Measurements from ENCODE around the gene EDIL3. TPM values are rescaled to one million over a fixed set of nuclear protein-coding genes. Genes with fewer than 3 reads are reported as not detected.

Gene EDIL3
- total and polyA plus RNA-seq, 2 of the 13 experiments (the other 11 are each of a cell fraction or from before 2014, with no cell fraction given), result 0.01 TPM; not detected in 1

DNA sequence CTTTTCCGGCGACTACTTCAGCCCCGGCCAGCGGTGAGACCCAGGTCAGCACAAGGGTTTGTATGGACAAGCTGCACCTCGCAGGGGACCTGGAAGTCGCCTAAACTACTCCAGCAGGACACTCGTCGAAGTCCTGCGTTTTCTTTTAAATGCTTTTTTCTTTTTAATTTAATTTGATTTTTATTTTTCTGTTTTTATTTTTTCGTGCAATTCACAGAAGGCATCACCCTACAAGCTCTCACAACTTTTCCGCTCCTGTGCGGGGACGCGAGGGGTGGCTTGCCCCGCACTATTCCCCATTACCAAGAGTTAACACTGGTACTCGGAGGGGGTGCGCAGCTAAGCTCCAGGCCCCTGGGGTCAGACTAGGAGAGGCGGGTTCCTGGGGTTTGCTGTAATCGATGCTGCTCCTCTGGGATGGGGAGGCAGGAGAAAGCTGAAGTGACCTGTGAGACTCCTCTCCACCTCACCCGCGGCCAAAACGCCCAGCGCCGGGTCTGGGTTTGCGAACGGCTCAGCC lies 1.3 kb downstream of the EDIL3 start (continued):
- TF ChIP-seq FOXJ3 (CRISPR knock-in tag; IDR thresholded peaks at IDR 0.05; ENCODE audit: borderline replicate concordance) (no peak), ZNF260 (CRISPR knock-in tag; IDR thresholded peaks at IDR 0.05; ENCODE audit: borderline replicate concordance, low read depth) (no peak), THAP11 (CRISPR knock-in tag; IDR thresholded peaks at IDR 0.05) (no peak)

DNA sequence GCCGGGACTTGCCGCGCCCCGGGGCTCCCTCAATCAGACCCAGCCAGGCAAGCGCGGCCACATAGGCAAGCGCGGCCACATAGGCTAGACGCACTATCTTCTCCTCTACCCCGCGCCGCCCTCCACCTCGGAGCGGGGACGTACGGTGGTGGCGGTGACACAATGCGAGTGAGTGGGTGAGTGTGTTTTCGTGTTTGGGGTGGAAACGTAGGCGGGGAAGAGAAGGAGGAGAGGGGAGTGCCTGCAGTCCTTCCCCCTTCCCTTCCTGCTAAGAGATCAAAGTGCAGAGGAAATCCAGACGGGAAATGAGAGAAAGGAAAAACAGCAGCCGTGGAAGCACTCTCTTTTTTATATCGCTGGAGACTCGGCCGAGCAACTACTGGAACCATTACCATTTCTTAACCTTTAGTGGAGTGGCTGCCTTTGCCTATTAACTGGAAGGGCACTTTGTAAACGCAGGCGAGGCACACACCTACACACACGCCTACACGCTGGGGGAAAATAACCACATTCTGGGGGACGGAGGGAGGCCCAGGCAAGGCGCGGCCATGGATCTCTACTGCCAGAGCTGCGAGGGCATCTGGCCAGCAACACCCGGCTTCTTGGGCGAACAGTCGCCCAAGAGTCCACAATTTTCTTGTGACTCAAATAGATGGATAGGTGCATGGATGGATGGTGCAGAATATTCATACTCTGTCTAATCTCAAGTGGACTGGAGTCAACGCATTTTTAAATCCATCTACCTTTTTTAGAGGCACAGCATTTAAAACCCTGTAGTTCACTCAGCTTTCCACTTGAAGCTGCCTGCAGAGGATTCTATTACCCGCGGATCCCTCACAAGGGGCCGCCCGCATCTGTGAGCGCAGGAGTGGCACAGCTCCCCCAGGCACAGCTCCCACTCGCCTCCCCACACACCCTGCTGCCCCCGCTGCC lies 2.1 kb downstream of the EDIL3 start:
- no peaks in the 10 kb centered on the region for H3K9me3 ChIP-seq (ENCODE audit: low read length)
- no peak overlapping the region for H3K27ac ChIP-seq (ENCODE audit: extremely low read length, insufficient read depth, low read length)
- FAIRE-seq (no peak), DNase-seq (ENCODE audit: low spot score) (no peak), ATAC-seq (peak; percentile 89)
- ChIA-PET CTCF (ENCODE audit: low intra/inter-chr PET ratio, low total read pairs) (no interaction called here), POLR2A (no interaction called here)
- H3K27me3 ChIP-seq (ENCODE audit: control insufficient read depth in 1 of 2, insufficient read depth in 2 of 2, low read length in 2 of 2), result peaks cover 2 to 35% of the 10 kb centered on the region in 2 experiments; a peak in 4 of 5 replicates
- peak overlapping the region; percentile 58 for H3K4me2 ChIP-seq (ENCODE audit: low read depth, low read length)
- peaks cover 16% of the 10 kb centered on the region; the same call in 1 of the 2 replicates for H3K4me1 ChIP-seq (ENCODE audit: insufficient read depth, low read length)
- no TSS peak for BruUV-seq (replicated peaks)
- H3K9ac ChIP-seq (ENCODE audit: insufficient read depth, low read depth, low read length), result no peak overlapping the region
- intact Hi-C loops (cut with micrococcal nuclease; ENCODE audit: unreplicated experiment), result no loop called here
- H2AFZ ChIP-seq (ENCODE audit: low read length), result no peak overlapping the region
- TF ChIP-seq GATAD2A (CRISPR knock-in tag; IDR thresholded peaks at IDR 0.05) (no peak), ZNF777 (CRISPR knock-in tag; IDR thresholded peaks at IDR 0.05) (peak; percentile 52; the same call in 1 of the 2 replicates), SAP130 (CRISPR knock-in tag; IDR thresholded peaks at IDR 0.05; ENCODE audit: low read depth) (no peak), ETV6 (CRISPR knock-in tag; conservative IDR thresholded peaks at IDR 0.05) (0 out of 2 replicates have a peak, but pooled peaks have one; percentile 25), HNF4A (CRISPR knock-in tag; IDR thresholded peaks at IDR 0.05) (peak; percentile 31; the same call in 1 of the 2 replicates)
- TF ChIP-seq, protein P1, sequence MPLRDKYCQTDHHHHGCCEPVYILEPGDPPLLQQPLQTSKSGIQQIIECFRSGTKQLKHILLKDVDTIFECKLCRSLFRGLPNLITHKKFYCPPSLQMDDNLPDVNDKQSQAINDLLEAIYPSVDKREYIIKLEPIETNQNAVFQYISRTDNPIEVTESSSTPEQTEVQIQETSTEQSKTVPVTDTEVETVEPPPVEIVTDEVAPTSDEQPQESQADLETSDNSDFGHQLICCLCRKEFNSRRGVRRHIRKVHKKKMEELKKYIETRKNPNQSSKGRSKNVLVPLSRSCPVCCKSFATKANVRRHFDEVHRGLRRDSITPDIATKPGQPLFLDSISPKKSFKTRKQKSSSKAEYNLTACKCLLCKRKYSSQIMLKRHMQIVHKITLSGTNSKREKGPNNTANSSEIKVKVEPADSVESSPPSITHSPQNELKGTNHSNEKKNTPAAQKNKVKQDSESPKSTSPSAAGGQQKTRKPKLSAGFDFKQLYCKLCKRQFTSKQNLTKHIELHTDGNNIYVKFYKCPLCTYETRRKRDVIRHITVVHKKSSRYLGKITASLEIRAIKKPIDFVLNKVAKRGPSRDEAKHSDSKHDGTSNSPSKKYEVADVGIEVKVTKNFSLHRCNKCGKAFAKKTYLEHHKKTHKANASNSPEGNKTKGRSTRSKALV (CRISPR knock-in tag; IDR thresholded peaks at IDR 0.05), result peak; percentile 43; the same call in 1 of the 2 replicates
- H4K20me1 ChIP-seq (ENCODE audit: insufficient read depth, low read length), result no peaks in the 10 kb centered on the region
- peak overlapping the region; percentile 13 to 39 (median 13); a peak in 2 of 6 replicates for H3K4me3 ChIP-seq (replicated peaks in 1 of 3; ENCODE audit: insufficient read depth in 1 of 3, low read depth in 2 of 3, low read length in 3 of 3)
- no peaks in the 10 kb centered on the region for H3K36me3 ChIP-seq (replicated peaks in 1 of 2; ENCODE audit: control insufficient read depth in 1 of 2, insufficient read depth in 2 of 2, low read length in 2 of 2)
- WGBS (ENCODE audit: low lambda C conversion rate), result 13% methylated on average over 28 of the region's 45 CpGs
- no peaks in the 10 kb centered on the region for H3K79me2 ChIP-seq (ENCODE audit: insufficient read depth, low read length)
- in situ Hi-C loops (cut with HindIII; ENCODE audit: extremely low pct_ligation_motif_present, low pct_unique_long_range_greater_than_20kb), result no loop called here

Measured in HepG2 (cell line).